Keratinocyte (primary cell): Measurements from ENCODE around the gene RNF17. TPM values are rescaled to one million over a fixed set of nuclear protein-coding genes. Genes with fewer than 3 reads are reported as not detected.

Experiments used
- DNase-seq: peaks from one replicate; pipeline ENCODE4 v3.0.0-alpha.2; 2011; ENCODE audit warnings: low read depth, missing footprints, low spot score
- FAIRE-seq: peaks from 2 replicates; lab custom pipeline; 2011; peaks lifted over from hg19 to GRCh38; lab: Jason Lieb, UNC
- H2AFZ ChIP-seq: 2 replicates; pipeline ENCODE4 v1.6.0; 2012; ENCODE audit warnings: low read length, control low read depth, inconsistent platforms; ENCODE audit not compliant: control insufficient read depth
- H3K27ac ChIP-seq: 2 replicates; pipeline ENCODE4 v1.5.1; 2011; ENCODE audit warnings: low read length; ENCODE audit not compliant: control insufficient read depth, insufficient read depth
- H3K27me3 ChIP-seq: 3 replicates; pipeline ENCODE4 v1.6.0; 2011; ENCODE audit warnings: low read length; ENCODE audit not compliant: control insufficient read depth, insufficient read depth; ENCODE audit errors: extremely low read depth
- H3K36me3 ChIP-seq, 2 experiments: 2 replicates in 1 of 2; 3 replicates in 1 of 2; pipeline ENCODE4 v1.5.1; 2011; ENCODE audit warnings: low read length in 2 of 2, mild to moderate bottlenecking in 1 of 2; ENCODE audit not compliant: control insufficient read depth in 2 of 2, insufficient read depth in 2 of 2; ENCODE audit errors: extremely low read depth in 1 of 2
- H3K4me1 ChIP-seq: 3 replicates; pipeline ENCODE4 v1.5.1; 2011; ENCODE audit warnings: low read length; ENCODE audit not compliant: control insufficient read depth, insufficient read depth; ENCODE audit errors: extremely low read depth
- H3K4me2 ChIP-seq: 3 replicates; pipeline ENCODE4 v1.6.0; 2011; ENCODE audit warnings: low read depth, low read length; ENCODE audit not compliant: control insufficient read depth, insufficient read depth; ENCODE audit errors: extremely low read depth
- H3K4me3 ChIP-seq, 3 experiments: fragments of 200-600 bp in 1 of 3; sonication (generic) in 1 of 3; 2 replicates in 2 of 3; 3 replicates in 1 of 3; pipeline ENCODE4 v1.5.1; 2011 to 2016; ENCODE audit warnings: low read length in 3 of 3, mild to moderate bottlenecking in 3 of 3, control low read depth in 2 of 3, inconsistent platforms in 1 of 3, low read depth in 1 of 3, mixed read lengths in 1 of 3, mixed run types in 1 of 3, moderate library complexity in 1 of 3; ENCODE audit not compliant: control insufficient read depth in 2 of 3, insufficient read depth in 2 of 3; ENCODE audit errors: extremely low read depth in 1 of 3
- H3K79me2 ChIP-seq: 2 replicates; pipeline ENCODE4 v1.6.0; 2012; ENCODE audit warnings: low read length; ENCODE audit not compliant: control insufficient read depth, insufficient read depth
- H3K9ac ChIP-seq: 3 replicates; pipeline ENCODE4 v1.6.0; 2011; ENCODE audit warnings: low read length; ENCODE audit not compliant: control insufficient read depth, insufficient read depth; ENCODE audit errors: extremely low read depth
- H3K9me1 ChIP-seq: 3 replicates; pipeline ENCODE4 v1.6.0; 2011; ENCODE audit warnings: low read length; ENCODE audit not compliant: control insufficient read depth, insufficient read depth; ENCODE audit errors: extremely low read depth
- H3K9me3 ChIP-seq: 2 replicates; pipeline ENCODE4 v1.5.1; 2012; ENCODE audit warnings: low read depth, low read length; ENCODE audit not compliant: control insufficient read depth
- H4K20me1 ChIP-seq: 3 replicates; pipeline ENCODE4 v1.6.0; 2011; ENCODE audit warnings: low read length; ENCODE audit not compliant: control insufficient read depth, insufficient read depth; ENCODE audit errors: extremely low read depth
- EZH2 ChIP-seq: IDR thresholded peaks from one replicate; pipeline ENCODE4 v1.6.1; 2012; ENCODE audit warnings: inconsistent platforms, mild to moderate bottlenecking, low read length, moderate library complexity
- dilution Hi-C: fragments of 300-500 bp; cut with MboI; formaldehyde crosslinking; loops from one replicate; pipeline ENCODE4 v1.7.0; 2020; ENCODE audit warnings: low sequenced_read_pairs; ENCODE audit not compliant: extremely low pct_ligation_motif_present
- polyA plus RNA-seq, 5 experiments: library from polyadenylated mRNA; depleted of rRNA in 3 of 5; stranded (reverse) in 3 of 5; stranded (forward) in 1 of 5; unstranded in 1 of 5; fragments of >200 nt; gene quantifications; 1 replicate in 1 of 5; 2 replicates in 3 of 5; 3 replicates in 1 of 5; pipeline versions ENCODE4 v1.2.1 to v1.2.3, GENCODE V29; 2011 to 2012; ENCODE audit warnings: missing spikeins in 2 of 5, low read depth in 1 of 5, low replicate concordance in 1 of 5
- TF ChIP-seq, protein P1 (sequence below), 3 experiments: IDR thresholded peaks in 1 of 3; conservative IDR thresholded peaks in 1 of 3; optimal IDR thresholded peaks in 1 of 3; 2 replicates in 2 of 3; 3 replicates in 1 of 3; pipeline versions ENCODE3 to v1.5.1; 2011; ENCODE audit warnings: low read length in 3 of 3, mild to moderate bottlenecking in 3 of 3, moderate library complexity in 2 of 3, control low read depth in 1 of 3, inconsistent platforms in 1 of 3; ENCODE audit not compliant: insufficient read depth in 2 of 3; ENCODE audit errors: extremely low read depth in 1 of 3

The RNF17 gene
- polyA plus RNA-seq, 1 donor (not counting 4 experiments of a cell fraction or from before 2014, with no cell fraction given), result not detected

DNA sequence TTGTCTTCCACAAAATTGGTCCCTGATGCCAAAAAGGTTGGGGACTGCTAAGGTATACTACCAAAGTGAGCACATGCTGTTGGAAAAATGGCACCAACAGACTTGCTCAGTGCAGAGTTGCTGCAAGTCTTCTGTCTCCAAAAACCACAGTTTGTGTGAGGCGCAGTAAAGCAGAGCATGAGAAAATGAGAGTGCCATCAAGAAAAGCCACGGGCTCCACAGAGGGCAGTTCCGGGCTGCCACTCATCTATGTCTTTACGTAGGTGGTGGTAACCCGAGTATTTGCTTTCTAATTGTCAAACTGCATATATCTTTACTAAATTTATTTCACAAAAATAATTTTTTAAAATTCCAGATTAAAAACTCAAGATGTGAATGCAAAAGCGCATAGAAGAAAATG is 123.8 kb downstream of the RNF17 start:
- Histone ChIP-seq H3K9ac (no peak overlapping the region), H3K79me2 (no peaks in the 10 kb centered on the region), H3K4me3 (no peak overlapping the region), H4K20me1 (no peaks in the 10 kb centered on the region), H3K9me1 (no peaks in the 10 kb centered on the region), H2AFZ (no peak overlapping the region), H3K4me2 (no peak overlapping the region), H3K9me3 (no peaks in the 10 kb centered on the region), H3K27ac (no peak overlapping the region), H3K36me3 (no peaks in the 10 kb centered on the region), H3K27me3 (no peaks in the 10 kb centered on the region), H3K4me1 (no peaks in the 10 kb centered on the region)
- TF ChIP-seq, protein P1, sequence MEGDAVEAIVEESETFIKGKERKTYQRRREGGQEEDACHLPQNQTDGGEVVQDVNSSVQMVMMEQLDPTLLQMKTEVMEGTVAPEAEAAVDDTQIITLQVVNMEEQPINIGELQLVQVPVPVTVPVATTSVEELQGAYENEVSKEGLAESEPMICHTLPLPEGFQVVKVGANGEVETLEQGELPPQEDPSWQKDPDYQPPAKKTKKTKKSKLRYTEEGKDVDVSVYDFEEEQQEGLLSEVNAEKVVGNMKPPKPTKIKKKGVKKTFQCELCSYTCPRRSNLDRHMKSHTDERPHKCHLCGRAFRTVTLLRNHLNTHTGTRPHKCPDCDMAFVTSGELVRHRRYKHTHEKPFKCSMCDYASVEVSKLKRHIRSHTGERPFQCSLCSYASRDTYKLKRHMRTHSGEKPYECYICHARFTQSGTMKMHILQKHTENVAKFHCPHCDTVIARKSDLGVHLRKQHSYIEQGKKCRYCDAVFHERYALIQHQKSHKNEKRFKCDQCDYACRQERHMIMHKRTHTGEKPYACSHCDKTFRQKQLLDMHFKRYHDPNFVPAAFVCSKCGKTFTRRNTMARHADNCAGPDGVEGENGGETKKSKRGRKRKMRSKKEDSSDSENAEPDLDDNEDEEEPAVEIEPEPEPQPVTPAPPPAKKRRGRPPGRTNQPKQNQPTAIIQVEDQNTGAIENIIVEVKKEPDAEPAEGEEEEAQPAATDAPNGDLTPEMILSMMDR (optimal IDR thresholded peaks at IDR 0.05 in 1 of 3, IDR thresholded peaks at IDR 0.05 in 1 of 3, conservative IDR thresholded peaks at IDR 0.05 in 1 of 3; ENCODE audit: extremely low read depth in 1 of 3, insufficient read depth in 2 of 3, low read length in 3 of 3), result no peak
- no peak for TF ChIP-seq EZH2
- dilution Hi-C loops, result no loop called here
- DNase-seq (no peak), FAIRE-seq (no peak)

DNA sequence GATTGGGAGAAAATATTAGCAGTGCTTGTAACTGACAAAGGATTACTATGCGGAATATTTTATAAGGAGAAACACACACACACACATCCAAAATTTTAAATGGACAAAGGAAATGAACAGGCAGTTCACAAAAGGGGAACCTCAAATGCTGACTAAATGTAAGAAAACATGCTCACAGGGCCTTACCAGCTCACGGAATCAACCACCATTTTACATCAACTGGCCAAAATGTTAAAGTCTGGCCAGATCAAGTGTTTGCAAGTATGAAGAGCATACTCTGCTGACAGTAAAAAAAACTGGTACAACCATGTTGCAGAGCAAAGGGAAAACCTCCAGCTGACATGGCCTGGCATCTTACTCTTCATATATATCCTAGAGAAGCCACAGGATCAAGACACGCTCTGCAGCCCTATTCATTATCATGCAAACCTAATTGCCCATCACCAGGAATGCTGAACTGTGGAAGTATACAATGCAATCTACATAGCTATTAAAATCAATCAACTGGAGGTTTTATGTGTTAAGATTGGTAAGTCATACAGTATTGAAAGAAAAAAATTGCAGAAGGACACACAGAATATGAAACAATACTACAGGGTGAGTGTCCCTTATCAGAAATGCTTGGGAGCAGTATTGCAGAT is 124.4 kb downstream of the RNF17 start:
- Histone ChIP-seq H3K4me3 (no peak overlapping the region), H3K9me1 (no peaks in the 10 kb centered on the region), H3K27ac (no peak overlapping the region), H2AFZ (no peak overlapping the region), H3K79me2 (no peaks in the 10 kb centered on the region), H4K20me1 (no peaks in the 10 kb centered on the region), H3K4me2 (no peak overlapping the region), H3K9ac (no peak overlapping the region), H3K9me3 (no peaks in the 10 kb centered on the region), H3K27me3 (no peaks in the 10 kb centered on the region), H3K4me1 (no peaks in the 10 kb centered on the region), H3K36me3 (no peaks in the 10 kb centered on the region)
- FAIRE-seq (no peak), DNase-seq (no peak)
- TF ChIP-seq, protein P1 (optimal IDR thresholded peaks at IDR 0.05 in 1 of 3, IDR thresholded peaks at IDR 0.05 in 1 of 3, conservative IDR thresholded peaks at IDR 0.05 in 1 of 3; ENCODE audit: extremely low read depth in 1 of 3, insufficient read depth in 2 of 3, low read length in 3 of 3), result no peak
- TF ChIP-seq EZH2, result no peak
- dilution Hi-C loops, result no loop called here
